H1 (cell line): Measurements from ENCODE around the gene AGPS. TPM values are rescaled to one million over a fixed set of nuclear protein-coding genes. Genes with fewer than 3 reads are reported as not detected.

Experiments used
- PHF8 ChIP-seq: fragments of 200-600 bp; sonication (generic); conservative IDR thresholded peaks from 2 replicates; pipeline ENCODE4 v1.7.1; 2012; ENCODE audit warnings: low read depth, mild to moderate bottlenecking, inconsistent platforms, low read length, moderate library complexity
- TAF7 ChIP-seq: optimal IDR thresholded peaks from 2 replicates; pipeline ENCODE3; 2011; ENCODE audit warnings: low read depth, mild to moderate bottlenecking, inconsistent platforms, low read length, moderate library complexity, borderline replicate concordance
- polyA plus RNA-seq, 7 experiments: library from polyadenylated mRNA; depleted of rRNA in 3 of 7; stranded (reverse) in 5 of 7; unstranded in 2 of 7; fragments of >200 nt in 5 of 7; fragments of 200-250 nt in 2 of 7; gene quantifications; 1 replicate in 5 of 7; 2 replicates in 1 of 7; 4 replicates in 1 of 7; pipeline versions ENCODE4 v1.2.1 to v1.2.3, GENCODE V29; 2011 to 2013; ENCODE audit warnings: missing spikeins in 2 of 7, mixed read lengths in 2 of 7
- total RNA-seq: library from RNA; stranded (reverse); fragmentation: NEBNext Ultra II Directional; extraction: Animal tissue kit (Norgen Biotek cat#: 25700); gene quantifications from 2 replicates; pipeline ENCODE4 v1.2.1, GENCODE V29; 2021

Gene AGPS
- total and polyA plus RNA-seq, 2 of the 8 experiments (the other 6 are each of a cell fraction or from before 2014, with no cell fraction given) = 7.3 to 57.8 TPM

DNA sequence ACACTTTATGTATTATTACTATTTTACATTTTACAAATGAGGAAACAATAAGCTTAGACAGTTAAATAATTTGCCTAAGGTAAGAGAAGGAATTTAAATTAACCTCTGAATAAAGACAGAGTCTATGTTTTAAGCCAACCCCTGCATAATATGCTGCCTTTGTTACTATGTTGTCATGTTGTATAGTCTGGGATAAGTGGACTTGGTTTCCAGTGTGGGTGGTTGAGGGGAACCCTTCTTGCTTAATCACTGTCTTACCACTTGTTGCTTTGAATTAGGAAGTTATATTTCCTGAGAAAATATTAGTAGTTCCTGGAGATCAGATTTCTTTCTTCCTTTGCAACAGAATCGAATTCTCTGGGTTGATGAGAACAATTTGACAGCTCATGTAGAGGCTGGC, 52.6 kb downstream of the AGPS start (continued):
- no peak for TF ChIP-seq TAF7
- no peak for TF ChIP-seq PHF8
